Prostate gland (tissue), 2 donors: Measurements from ENCODE around the gene PWWP2B.

Experiments
- CTCF ChIP-seq, 4 experiments: fragments of 200-600 bp in 2 of 4; fragments of 450-650 bp in 2 of 4; sonication (generic) in 2 of 4; IDR thresholded peaks; 1 replicate in 3 of 4; 2 replicates in 1 of 4; pipeline ENCODE4 v1.5.1; 2016 to 2019; ENCODE audit warnings: antibody characterized with exemption in 4 of 4, mild to moderate bottlenecking in 2 of 4, moderate library complexity in 2 of 4
- POLR2A ChIP-seq: fragments of 450-650 bp; IDR thresholded peaks from one replicate; pipeline ENCODE4 v1.6.1; 2016; ENCODE audit warnings: antibody characterized with exemption, mild to moderate bottlenecking
- POLR2AphosphoS5 ChIP-seq: sonication (generic); formaldehyde crosslinking; IDR thresholded peaks from one replicate; pipeline ENCODE4 v1.6.1; 2017; ENCODE audit warnings: antibody characterized with exemption

DNA sequence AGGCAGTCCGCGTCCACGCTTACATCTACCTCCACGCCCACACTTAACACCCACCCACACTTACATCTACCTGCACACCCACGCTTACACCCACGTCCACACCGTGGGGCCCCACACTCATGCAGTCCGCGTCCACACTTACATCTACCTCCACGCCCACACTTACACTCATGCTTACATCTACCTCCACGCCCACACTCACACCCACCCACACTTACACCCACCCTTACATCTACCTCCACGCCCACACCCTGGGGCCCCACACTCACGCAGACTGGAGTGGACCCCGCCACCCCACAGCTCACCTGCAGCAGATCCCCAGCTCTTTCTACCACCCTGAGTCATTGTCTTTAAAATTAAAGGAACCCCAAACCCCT lies 32.4 kb upstream of the PWWP2B start:
- TF ChIP-seq POLR2A = no peak
- no peak for TF ChIP-seq CTCF (IDR thresholded peaks at IDR 0.05)
- no peak for TF ChIP-seq POLR2AphosphoS5
